GM12878 (cell line): ENCODE results near the gene TPGS1. TPM values are rescaled to one million over a fixed set of nuclear protein-coding genes. Genes with fewer than 3 reads are reported as not detected.

Experiments used
- ATAC-seq: fragments of 200-7000 bp; cut with Tn5 transposase; 3 replicates; pipeline ENCODE4 v1.9.1; 2020; ENCODE audit warnings: mild to moderate bottlenecking, moderate library complexity
- BruUV-seq: library from RNA; stranded (reverse); fragments of 400-500 nt; replicated peaks from 2 replicates; lab custom pipeline; 2021; lab: Mats Ljungman, UMichigan
- CTCF ChIA-PET: fragments of 300-600 bp; sonication (Branson Sonifier 250); formaldehyde crosslinking; extraction: SDS; loops from one replicate; lab custom pipeline; 2021; ENCODE audit warnings: inconsistent platforms; lab: Yijun Ruan, JAX
- POLR2A ChIA-PET: fragments of 350-600 bp; formaldehyde crosslinking; extraction: SDS; loops from one replicate; lab custom pipeline; 2021; ENCODE audit warnings: inconsistent platforms; lab: Charles Lee
- RAD21 ChIA-PET: fragments of 300-600 bp; sonication (Branson Sonifier 250); formaldehyde crosslinking; loops from one replicate; lab custom pipeline; 2023; ENCODE audit warnings: antibody characterized with exemption; ENCODE audit not compliant: unreplicated experiment; lab: Charles Lee
- SMC1A ChIA-PET: fragments of 300-600 bp; sonication (Branson Sonifier 250); formaldehyde crosslinking; loops from one replicate; lab custom pipeline; 2023; ENCODE audit not compliant: unreplicated experiment, uncharacterized antibody; lab: Charles Lee
- DNase-seq: peaks from one replicate; pipeline ENCODE4 v3.0.0-alpha.2; 2011; ENCODE audit warnings: low read depth, low spot score
- FAIRE-seq: peaks from 3 replicates; lab custom pipeline; 2011; peaks lifted over from hg19 to GRCh38; lab: Jason Lieb, UNC
- H2AFZ ChIP-seq: 2 replicates; pipeline ENCODE4 v1.6.0; 2011; ENCODE audit warnings: low read depth, low read length, control low read depth; ENCODE audit not compliant: control insufficient read depth
- H3K27ac ChIP-seq: 2 replicates; pipeline ENCODE4 v1.5.1; 2011; ENCODE audit warnings: control low read depth; ENCODE audit not compliant: control insufficient read depth, insufficient read depth
- H3K27me3 ChIP-seq, 2 experiments: replicated peaks in 1 of 2; 2 replicates each; pipeline versions ENCODE4 v1.6.0 to v1.6.1; 2011; ENCODE audit warnings: low read length in 1 of 2; ENCODE audit not compliant: control insufficient read depth in 2 of 2, insufficient read depth in 2 of 2
- H3K36me3 ChIP-seq, 2 experiments: 2 replicates each; pipeline ENCODE4 v1.5.1; 2011; ENCODE audit warnings: low read length in 1 of 2; ENCODE audit not compliant: control insufficient read depth in 2 of 2, insufficient read depth in 2 of 2
- H3K4me1 ChIP-seq: 2 replicates; pipeline ENCODE4 v1.6.1; 2011; ENCODE audit warnings: mild to moderate bottlenecking, low read length, moderate library complexity, mixed read lengths; ENCODE audit not compliant: control insufficient read depth, insufficient read depth
- H3K4me2 ChIP-seq: 2 replicates; pipeline ENCODE4 v1.6.0; 2011; ENCODE audit warnings: control low read depth; ENCODE audit not compliant: control insufficient read depth, insufficient read depth
- H3K4me3 ChIP-seq: fragments of 200-600 bp; sonication (generic); 2 replicates; pipeline ENCODE4 v1.5.1; 2016
- H3K79me2 ChIP-seq: 2 replicates; pipeline ENCODE4 v1.6.0; 2011; ENCODE audit warnings: low read length; ENCODE audit not compliant: control insufficient read depth, insufficient read depth
- H3K9ac ChIP-seq: 2 replicates; pipeline ENCODE4 v1.8.0; 2011; ENCODE audit warnings: low read length, control low read depth, mixed read lengths; ENCODE audit not compliant: control insufficient read depth, insufficient read depth
- H3K9me3 ChIP-seq: replicated peaks from 3 replicates; pipeline ENCODE4 v1.5.1; 2011; ENCODE audit warnings: mild to moderate bottlenecking, low read length; ENCODE audit not compliant: control insufficient read depth, insufficient read depth
- H4K20me1 ChIP-seq: 2 replicates; pipeline ENCODE4 v1.6.0; 2011; ENCODE audit not compliant: control insufficient read depth, insufficient read depth
- CBX5 ChIP-seq: sonication (generic); IDR thresholded peaks from 2 replicates; pipeline ENCODE4 v1.6.1; 2016; ENCODE audit warnings: low read depth, moderate library complexity, mild to moderate bottlenecking, inconsistent platforms
- CHD1 ChIP-seq: IDR thresholded peaks from 2 replicates; pipeline ENCODE4 v1.6.1; 2012; ENCODE audit warnings: low read depth, low read length, improper control_type of control experiment
- ELK1 ChIP-seq: IDR thresholded peaks from 2 replicates; pipeline ENCODE4 v1.6.1; 2012; ENCODE audit warnings: low read depth, low read length, improper control_type of control experiment
- FOS ChIP-seq: IDR thresholded peaks from 3 replicates; pipeline ENCODE4 v1.6.1; 2011; ENCODE audit warnings: borderline replicate concordance; ENCODE audit not compliant: insufficient read length; ENCODE audit errors: extremely low read depth
- HDGF ChIP-seq: fragments of 450-650 bp; IDR thresholded peaks from 2 replicates; pipeline ENCODE4 v1.6.1; 2016; ENCODE audit warnings: antibody characterized with exemption
- IRF4 ChIP-seq: IDR thresholded peaks from 2 replicates; pipeline ENCODE4 v1.6.1; 2011; ENCODE audit warnings: low read depth, low read length
- IRF5 ChIP-seq: fragments of 450-650 bp; IDR thresholded peaks from 2 replicates; pipeline ENCODE4 v1.6.1; 2017; ENCODE audit warnings: borderline replicate concordance
- KLF5 ChIP-seq: fragments of 450-650 bp; IDR thresholded peaks from 2 replicates; pipeline ENCODE4 v1.6.1; 2014; ENCODE audit warnings: mild to moderate bottlenecking; ENCODE audit not compliant: partially characterized antibody
- NR2C2 ChIP-seq: IDR thresholded peaks from 2 replicates; pipeline ENCODE4 v1.6.1; 2011; ENCODE audit warnings: borderline replicate concordance, low read depth; ENCODE audit not compliant: control insufficient read depth, insufficient read length
- NRF1 ChIP-seq: conservative IDR thresholded peaks from 2 replicates; pipeline ENCODE4 v1.6.1; 2011; ENCODE audit warnings: mild to moderate bottlenecking, low read depth, low read length, improper control_type of control experiment
- REST ChIP-seq: IDR thresholded peaks from 2 replicates; pipeline ENCODE4 v1.6.1; 2012; ENCODE audit warnings: mild to moderate bottlenecking, low read depth, low read length
- SMARCA5 ChIP-seq: fragments of 450-650 bp; IDR thresholded peaks from 2 replicates; pipeline ENCODE4 v1.6.1; 2017; ENCODE audit warnings: mild to moderate bottlenecking
- TCF3 ChIP-seq: IDR thresholded peaks from 2 replicates; pipeline ENCODE4 v1.6.1; 2012; ENCODE audit warnings: low read depth, mild to moderate bottlenecking, low read length, borderline replicate concordance; ENCODE audit not compliant: insufficient read depth
- ZNF24 ChIP-seq: fragments of 450-650 bp; IDR thresholded peaks from 2 replicates; pipeline ENCODE4 v1.6.1; 2017; ENCODE audit warnings: antibody characterized with exemption, mild to moderate bottlenecking
- WGBS: methylation state at CpG from one replicate; pipeline ENCODE4 v1.1.6; 2016; ENCODE audit warnings: low lambda C conversion rate; ENCODE audit not compliant: insufficient replicate concordance, insufficient coverage; ENCODE audit errors: missing lambda C conversion rate; 5-methylcytosine and 5-hydroxymethylcytosine counted together
- in situ Hi-C: fragments of 300-500 bp; cut with MboI; formaldehyde crosslinking; loops from 9 replicates; pipeline ENCODE4 v1.14.3; 2018; ENCODE audit warnings: mixed read lengths
- intact Hi-C: fragments of 100-400 bp; cut with micrococcal nuclease; formaldehyde crosslinking; loops from one replicate; pipeline ENCODE4 v1.14.2; 2022; ENCODE audit not compliant: unreplicated experiment
- polyA plus RNA-seq, 11 experiments: library from polyadenylated mRNA; depleted of rRNA in 4 of 11; unstranded in 6 of 11; stranded (reverse) in 5 of 11; fragments of >200 nt; fragmentation: Nextera tagmentation in 4 of 11; fragmentation: Illumina TruSeq in 1 of 11; extraction: Ambion mirVana in 4 of 11; extraction: Trizol in 1 of 11; gene quantifications; 1 replicate in 1 of 11; 2 replicates in 10 of 11; pipeline versions ENCODE4 v1.2.1 to v1.2.3, GENCODE V29; 2011 to 2016; ENCODE audit warnings: inconsistent platforms in 2 of 11, missing spikeins in 2 of 11, low read depth in 1 of 11
- total RNA-seq, 4 experiments: library from RNA; depleted of rRNA in 3 of 4; stranded (reverse); fragments of >200 nt in 3 of 4; fragmentation: Illumina TruSeq in 1 of 4; extraction: Trizol in 1 of 4; gene quantifications; 2 replicates each; pipeline versions ENCODE4 v1.2.1 to v1.2.3, GENCODE V29; 2013 to 2021

Gene TPGS1
- total and polyA plus RNA-seq, 10 of the 15 experiments (the other 5 are each of a cell fraction or from before 2014, with no cell fraction given), result 0.24 to 24.7 (median 7.7) TPM; not detected in 2

- TF ChIP-seq CBX5, result no peak
Observed at GRCh38 chr19:467554-467953, 39.7 kb upstream of the TPGS1 start (continued).

GRCh38 chr19:468587-469256 is 38.6 kb upstream of the TPGS1 start:
- ChIA-PET CTCF (no interaction called here), RAD21 (no interaction called here), SMC1A (no interaction called here), POLR2A (no interaction called here)
- H3K9ac ChIP-seq, result no peak overlapping the region
- WGBS, result 65% methylated on average over 20 of the region's 27 CpGs
- ATAC-seq (no peak), DNase-seq (no peak), FAIRE-seq (no peak)
- in situ Hi-C loops (no loop called here), intact Hi-C loops (no loop called here)
- no peak overlapping the region for H2AFZ ChIP-seq
- H4K20me1 ChIP-seq, result no peaks in the 10 kb centered on the region
- no peak overlapping the region for H3K27ac ChIP-seq
- no peaks in the 10 kb centered on the region for H3K9me3 ChIP-seq
- no peaks in the 10 kb centered on the region for H3K79me2 ChIP-seq
- no TSS peak for BruUV-seq
- no peak overlapping the region for H3K4me3 ChIP-seq
- no peaks in the 10 kb centered on the region for H3K4me1 ChIP-seq
- H3K36me3 ChIP-seq, result no peaks in the 10 kb centered on the region
- H3K27me3 ChIP-seq, result no peaks in the 10 kb centered on the region
- no peak overlapping the region for H3K4me2 ChIP-seq
- TF ChIP-seq ELK1 (no peak), ZNF24 (no peak), KLF5 (no peak), REST (no peak), CHD1 (no peak), IRF5 (no peak), SMARCA5 (no peak), HDGF (no peak), IRF4 (no peak), NRF1 (no peak), TCF3 (no peak), FOS (no peak), NR2C2 (no peak)
